SK-N-SH (cell line): Measurements from ENCODE around the gene KRT84. TPM values are rescaled to one million over a fixed set of nuclear protein-coding genes. Genes with fewer than 3 reads are reported as not detected.

Experiments used
- CTCF ChIA-PET: fragments of 300-600, 350-600 bp; formaldehyde crosslinking; extraction: SDS; loops from one replicate; lab custom pipeline; 2021; lab: Yijun Ruan, JAX
- POLR2A ChIA-PET: fragments of 350-600 bp; sonication (Branson Sonifier 250); formaldehyde crosslinking; extraction: SDS; loops from one replicate; lab custom pipeline; 2020; ENCODE audit warnings: antibody characterized with exemption, inconsistent platforms; lab: Yijun Ruan, JAX
- DNase-seq: peaks from one replicate; pipeline ENCODE4 v3.0.0; 2012
- H2AFZ ChIP-seq: fragments of 200-600 bp; sonication (generic); 2 replicates; pipeline ENCODE4 v1.8.1; 2016; ENCODE audit warnings: antibody characterized with exemption, mild to moderate bottlenecking, low read depth
- H3F3A ChIP-seq: fragments of 200-600 bp; sonication (generic); replicated peaks from 2 replicates; pipeline ENCODE3; 2016; ENCODE audit warnings: antibody characterized with exemption, mild to moderate bottlenecking; ENCODE audit not compliant: insufficient read depth
- H3K27ac ChIP-seq, 2 experiments: fragments of 200-500 bp in 1 of 2; fragments of 200-600 bp in 1 of 2; sonication (Bioruptor generic) in 1 of 2; sonication (generic), shearing (Covaris generic) in 1 of 2; 2 replicates each; pipeline versions ENCODE4 v1.5.1 to v1.6.1; 2014 to 2016; ENCODE audit warnings: low read depth in 2 of 2, inconsistent platforms in 1 of 2, low read length in 1 of 2, mild to moderate bottlenecking in 1 of 2, mixed read lengths in 1 of 2
- H3K27me3 ChIP-seq: fragments of 200-600 bp; sonication (generic), shearing (Covaris generic); 2 replicates; pipeline ENCODE4 v1.6.1; 2016; ENCODE audit warnings: mixed run types; ENCODE audit not compliant: insufficient read depth
- H3K36me3 ChIP-seq, 2 experiments: fragments of 200-500 bp in 1 of 2; fragments of 200-600 bp in 1 of 2; sonication (Bioruptor generic) in 1 of 2; sonication (generic) in 1 of 2; replicated peaks in 1 of 2; 2 replicates each; pipeline versions ENCODE3 to v1.5.1; 2014 to 2016; ENCODE audit warnings: low read length in 1 of 2, mild to moderate bottlenecking in 1 of 2; ENCODE audit not compliant: insufficient read depth in 2 of 2, control insufficient read depth in 1 of 2
- H3K4me1 ChIP-seq, 2 experiments: fragments of 200-500 bp in 1 of 2; fragments of 200-600 bp in 1 of 2; sonication (Bioruptor generic) in 1 of 2; sonication (generic), shearing (Covaris generic) in 1 of 2; 2 replicates each; pipeline versions ENCODE4 v1.5.1 to v1.6.1; 2014 to 2016; ENCODE audit warnings: low read depth in 1 of 2, low read length in 1 of 2, mixed run types in 1 of 2; ENCODE audit not compliant: insufficient read depth in 2 of 2, control insufficient read depth in 1 of 2
- H3K4me2 ChIP-seq: fragments of 200-600 bp; sonication (generic), shearing (Covaris generic); 2 replicates; pipeline ENCODE4 v1.6.1; 2017; ENCODE audit warnings: mixed run types
- H3K4me3 ChIP-seq, 2 experiments: fragments of 200-500 bp in 1 of 2; fragments of 200-600 bp in 1 of 2; sonication (Bioruptor generic) in 1 of 2; sonication (generic), shearing (Covaris generic) in 1 of 2; 2 replicates each; pipeline versions ENCODE4 v1.5.1 to v1.8.1; 2014 to 2016; ENCODE audit warnings: low read depth in 2 of 2, inconsistent platforms in 1 of 2, low read length in 1 of 2, mild to moderate bottlenecking in 1 of 2, mixed read lengths in 1 of 2, moderate library complexity in 1 of 2
- H3K79me2 ChIP-seq: fragments of 200-600 bp; sonication (generic); 2 replicates; pipeline ENCODE4 v1.8.1; 2017; ENCODE audit warnings: mild to moderate bottlenecking; ENCODE audit not compliant: insufficient read depth
- H3K9ac ChIP-seq: fragments of 200-600 bp; sonication (generic); 2 replicates; pipeline ENCODE4 v1.6.1; 2017; ENCODE audit warnings: mixed run types
- H3K9me2 ChIP-seq: fragments of 200-600 bp; sonication (generic); 2 replicates; pipeline ENCODE4 v1.6.1; 2017; ENCODE audit warnings: mixed run types
- H3K9me3 ChIP-seq: fragments of 200-600 bp; sonication (generic); 2 replicates; pipeline ENCODE4 v1.6.1; 2017; ENCODE audit warnings: mixed run types, mild to moderate bottlenecking, moderate library complexity
- H4K20me1 ChIP-seq: fragments of 200-600 bp; sonication (generic); 2 replicates; pipeline ENCODE4 v1.6.1; 2017; ENCODE audit warnings: mild to moderate bottlenecking, mixed run types; ENCODE audit not compliant: insufficient read depth
- CHD2 ChIP-seq: fragments of 150-350 bp; IDR thresholded peaks from 2 replicates; pipeline ENCODE4 v1.6.1; 2018; ENCODE audit warnings: low read length; ENCODE audit not compliant: partially characterized antibody
- CTCF ChIP-seq: fragments of 200-600 bp; sonication (generic); IDR thresholded peaks from 2 replicates; pipeline ENCODE4 v1.6.1; 2017; ENCODE audit warnings: antibody characterized with exemption, mild to moderate bottlenecking, moderate library complexity
- JUND ChIP-seq: IDR thresholded peaks from 2 replicates; pipeline ENCODE4 v1.4.0; 2012
- MAX ChIP-seq: IDR thresholded peaks from 2 replicates; pipeline ENCODE4 v1.4.0; 2012; ENCODE audit warnings: low read depth
- MEF2A ChIP-seq: IDR thresholded peaks from 2 replicates; pipeline ENCODE4 v1.4.0; 2012; ENCODE audit warnings: low read depth, borderline replicate concordance
- MXI1 ChIP-seq: IDR thresholded peaks from 2 replicates; pipeline ENCODE4 v1.6.1; 2012; ENCODE audit warnings: mild to moderate bottlenecking, low read depth, low read length, improper control_type of control experiment
- NFIC ChIP-seq: IDR thresholded peaks from 2 replicates; pipeline ENCODE4 v1.4.0; 2012; ENCODE audit warnings: borderline replicate concordance
- PBX3 ChIP-seq: IDR thresholded peaks from 2 replicates; pipeline ENCODE4; 2012
- RCOR1 ChIP-seq: fragments of 150-350 bp; IDR thresholded peaks from 2 replicates; pipeline ENCODE4 v1.6.1; 2017; ENCODE audit warnings: antibody characterized with exemption, low read length
- SMC3 ChIP-seq: IDR thresholded peaks from 2 replicates; pipeline ENCODE4 v1.6.1; 2012; ENCODE audit warnings: low read depth, low read length, improper control_type of control experiment
- TEAD4 ChIP-seq: IDR thresholded peaks from 2 replicates; pipeline ENCODE4 v1.4.0; 2012; ENCODE audit warnings: mild to moderate bottlenecking, borderline replicate concordance; ENCODE audit not compliant: insufficient read depth
- USF1 ChIP-seq: IDR thresholded peaks from 2 replicates; pipeline ENCODE4 v1.4.0; 2012; ENCODE audit warnings: low read depth, borderline replicate concordance
- ZBTB33 ChIP-seq: IDR thresholded peaks from 2 replicates; pipeline ENCODE4 v1.4.0; 2012; ENCODE audit warnings: low read depth, borderline replicate concordance
- WGBS: methylation state at CpG from one replicate; pipeline ENCODE4 v1.1.6; 2017; ENCODE audit warnings: low lambda C conversion rate; 5-methylcytosine and 5-hydroxymethylcytosine counted together
- polyA plus RNA-seq, 3 experiments: library from polyadenylated mRNA; depleted of rRNA; stranded (reverse); fragments of >200 nt; gene quantifications; 2 replicates each; pipeline ENCODE4 v1.2.3, GENCODE V29; 2012

The KRT84 gene
- polyA plus RNA-seq, 1 of the 3 experiments (the other 2 are of a cell fraction), result not detected

- Histone ChIP-seq H3K4me3 (no peak overlapping the region), H3K9me2 (no peaks in the 10 kb centered on the region), H3K36me3 (no peaks in the 10 kb centered on the region), H2AFZ (no peak overlapping the region), H3K79me2 (no peaks in the 10 kb centered on the region), H4K20me1 (no peaks in the 10 kb centered on the region), H3K9ac (no peak overlapping the region), H3K27ac (no peak overlapping the region), H3K27me3 (peaks cover 15% of the 10 kb centered on the region; the same call in 1 of the 2 replicates), H3K9me3 (no peaks in the 10 kb centered on the region), H3F3A (no peaks in the 10 kb centered on the region), H3K4me2 (no peak overlapping the region), H3K4me1 (peaks cover 0 to 5% of the 10 kb centered on the region in 2 experiments; a peak in 1 of 4 replicates)
- DNase-seq, result no peak
- ChIA-PET CTCF (no interaction called here), POLR2A (no interaction called here)
- TF ChIP-seq MAX, result no peak
- TF ChIP-seq JUND, result no peak
- no peak for TF ChIP-seq CHD2
- no peak for TF ChIP-seq TEAD4
- no peak for TF ChIP-seq NFIC
- 13% methylated on average over 1 of the region's 1 CpG for WGBS
Measured at GRCh38 chr12:52419656-52420055, 34.2 kb upstream of the KRT84 start.

GRCh38 chr12:52418576-52419110 lies 33.2 kb upstream of the KRT84 start:
- H3K79me2 ChIP-seq, result no peaks in the 10 kb centered on the region
- no peak overlapping the region for H3K4me2 ChIP-seq
- no peak overlapping the region for H3K27ac ChIP-seq
- 30% methylated on average over 3 of the region's 4 CpGs for WGBS
- no peak overlapping the region for H3K9ac ChIP-seq
- no peaks in the 10 kb centered on the region for H3K9me2 ChIP-seq
- H3K36me3 ChIP-seq, result no peaks in the 10 kb centered on the region
- no peaks in the 10 kb centered on the region for H4K20me1 ChIP-seq
- POLR2A ChIA-PET, result no interaction called here
- H3K4me3 ChIP-seq, result no peak overlapping the region
- H3F3A ChIP-seq, result no peaks in the 10 kb centered on the region
- peaks cover 15% of the 10 kb centered on the region; the same call in 1 of the 2 replicates for H3K27me3 ChIP-seq
- no peaks in the 10 kb centered on the region for H3K9me3 ChIP-seq
- no peak overlapping the region for H2AFZ ChIP-seq
- CTCF ChIA-PET, result interaction anchor here (1.0 kb wide), 1 partner anchor 461 kb away, joined by 3 read pairs; no protein-coding TSS in a partner anchor
- TF ChIP-seq RCOR1 (no peak), PBX3 (no peak), ZBTB33 (no peak), MXI1 (no peak), CTCF (no peak), USF1 (no peak), SMC3 (no peak), MEF2A (no peak)
- no peak for DNase-seq
- H3K4me1 ChIP-seq, result peaks cover 0 to 5% of the 10 kb centered on the region in 2 experiments; a peak in 1 of 4 replicates
